ENCODE data around the gene CELF2.

Gene CELF2

GRCh38 chr10:11193001-11193551 is 175.4 kb downstream of the CELF2 start:
- no peak overlapping the region for H3K4me3 ChIP-seq (replicated peaks; ENCODE audit: low read depth, low read length)
- DNase-seq (ENCODE audit: low read depth) = no peak
- TF ChIP-seq CTCF (IDR thresholded peaks at IDR 0.05; ENCODE audit: low read length, missing control alignments) = no peak

- H3K4me3 ChIP-seq (replicated peaks; ENCODE audit: low read depth, low read length) = no peak overlapping the region
- no peak for TF ChIP-seq CTCF (IDR thresholded peaks at IDR 0.05; ENCODE audit: low read length, missing control alignments)
- no peak for DNase-seq (ENCODE audit: low read depth)
These were observed 177.4 kb downstream of the CELF2 start for GRCh38 chr10:11194859-11195586.

- TF ChIP-seq CTCF (IDR thresholded peaks at IDR 0.05; ENCODE audit: low read length, missing control alignments) = no peak
- no peak overlapping the region for H3K4me3 ChIP-seq (replicated peaks; ENCODE audit: low read depth, low read length)
- DNase-seq (ENCODE audit: low read depth) = no peak
These were observed 178.0 kb downstream of the CELF2 start for GRCh38 chr10:11195623-11196022.

GRCh38 chr10:11197266-11197712 is 179.6 kb downstream of the CELF2 start:
- DNase-seq (ENCODE audit: low read depth) = peak; percentile 18
- TF ChIP-seq CTCF (IDR thresholded peaks at IDR 0.05; ENCODE audit: low read length, missing control alignments) = no peak
- H3K4me3 ChIP-seq (replicated peaks; ENCODE audit: low read depth, low read length) = no peak overlapping the region

- H3K4me3 ChIP-seq (replicated peaks; ENCODE audit: low read depth, low read length) = no peak overlapping the region
- no peak for DNase-seq (ENCODE audit: low read depth)
- TF ChIP-seq CTCF (IDR thresholded peaks at IDR 0.05; ENCODE audit: low read length, missing control alignments) = no peak
These were observed 180.2 kb downstream of the CELF2 start for GRCh38 chr10:11197878-11198277.

GRCh38 chr10:11201911-11202310 is 184.2 kb downstream of the CELF2 start:
- TF ChIP-seq CTCF (IDR thresholded peaks at IDR 0.05; ENCODE audit: low read length, missing control alignments) = no peak
- H3K4me3 ChIP-seq (replicated peaks; ENCODE audit: low read depth, low read length) = no peak overlapping the region
- DNase-seq (ENCODE audit: low read depth) = no peak
